Posterior cingulate gyrus (tissue), 11 donors: ENCODE measurements around the gene GALNT13.

Source experiments
- DNase-seq, 10 donors: peaks; one replicate each; pipeline versions ENCODE4 v3.0.0 to v3.0.0-alpha.2; 2020 to 2021; ENCODE audit warnings: mixed read lengths in 3 of 10
- intact Hi-C: fragments of 100-400 bp; cut with DNase I; formaldehyde crosslinking; loops from one replicate; pipeline ENCODE4 v1.15.1; 2023

Gene GALNT13

GRCh38 chr2:154280543-154280942, 408.8 kb downstream of the GALNT13 start:
- no peak for DNase-seq

GRCh38 chr2:154289870-154290269, 418.1 kb downstream of the GALNT13 start:
- no peak for DNase-seq
- intact Hi-C loops, result no loop called here

More at GRCh38 chr2:154280543-154280942, 408.8 kb downstream of the GALNT13 start:
- intact Hi-C loops, result no loop called here

GRCh38 chr2:154291511-154291910, 419.8 kb downstream of the GALNT13 start:
- DNase-seq, result peak in 3 of 10 donors; percentile 37 to 78 (median 66)
- intact Hi-C loops, result no loop called here

GRCh38 chr2:154291927-154292326, 420.2 kb downstream of the GALNT13 start:
- no peak for DNase-seq
- intact Hi-C loops, result no loop called here

- no peak for DNase-seq
- intact Hi-C loops, result no loop called here
Measured at GRCh38 chr2:154293864-154294263, 422.1 kb downstream of the GALNT13 start.

GRCh38 chr2:154306266-154306970, 434.7 kb downstream of the GALNT13 start:
- intact Hi-C loops, result no loop called here
- DNase-seq, result no peak

- no peak for DNase-seq
- intact Hi-C loops, result no loop called here
Measured at GRCh38 chr2:154307007-154307406, 435.3 kb downstream of the GALNT13 start.

GRCh38 chr2:154324601-154325000, 452.9 kb downstream of the GALNT13 start:
- DNase-seq, result no peak
- intact Hi-C loops, result no loop called here

- DNase-seq, result no peak
Measured at GRCh38 chr2:154329510-154329909, 457.8 kb downstream of the GALNT13 start.

GRCh38 chr2:154331784-154332183, 460.1 kb downstream of the GALNT13 start:
- DNase-seq, result no peak

More at GRCh38 chr2:154329510-154329909, 457.8 kb downstream of the GALNT13 start:
- intact Hi-C loops, result no loop called here

GRCh38 chr2:154336201-154336600, 464.5 kb downstream of the GALNT13 start:
- intact Hi-C loops, result no loop called here
- no peak for DNase-seq

More at GRCh38 chr2:154331784-154332183, 460.1 kb downstream of the GALNT13 start:
- intact Hi-C loops, result no loop called here

- DNase-seq, result no peak
- intact Hi-C loops, result no loop called here
Measured at GRCh38 chr2:154338352-154338967, 466.7 kb downstream of the GALNT13 start.

GRCh38 chr2:154343282-154343681, 471.6 kb downstream of the GALNT13 start:
- DNase-seq, result no peak
- intact Hi-C loops, result no loop called here

- DNase-seq, result no peak
- intact Hi-C loops, result no loop called here
Measured at GRCh38 chr2:154350911-154351310, 479.2 kb downstream of the GALNT13 start.

- intact Hi-C loops, result no loop called here
- DNase-seq, result no peak
Measured at GRCh38 chr2:154361276-154361675, 489.6 kb downstream of the GALNT13 start.

GRCh38 chr2:154368153-154368552, 496.4 kb downstream of the GALNT13 start:
- intact Hi-C loops, result no loop called here
- no peak for DNase-seq

- DNase-seq, result no peak
- intact Hi-C loops, result loop anchor here (10.0 kb wide), 1 partner anchor 1206 kb away; no protein-coding TSS in a partner anchor
Measured at GRCh38 chr2:154370873-154371272, 499.2 kb downstream of the GALNT13 start.

- no peak for DNase-seq
- intact Hi-C loops, result loop anchor here (10.0 kb wide), 1 partner anchor 1210 kb away; no protein-coding TSS in a partner anchor
Measured at GRCh38 chr2:154374416-154374815, 502.7 kb downstream of the GALNT13 start.

- DNase-seq, result no peak
- intact Hi-C loops, result loop anchor here (1.0 to 10.0 kb wide), 3 partner anchors 504 to 1211 kb away; partner anchors contain the start of gene GALNT13
Measured at GRCh38 chr2:154375579-154375931, 503.8 kb downstream of the GALNT13 start.

GRCh38 chr2:154381931-154382794, 510.4 kb downstream of the GALNT13 start:
- intact Hi-C loops, result loop anchor here (10.0 kb wide), 1 partner anchor 1457 kb away; no protein-coding TSS in a partner anchor
- no peak for DNase-seq

GRCh38 chr2:154386186-154386585, 514.5 kb downstream of the GALNT13 start:
- intact Hi-C loops, result loop anchor here (10.0 kb wide), 1 partner anchor 1461 kb away; no protein-coding TSS in a partner anchor

More at GRCh38 chr2:154386186-154386585, 514.5 kb downstream of the GALNT13 start:
- no peak for DNase-seq
